Skeletal muscle satellite cell (primary cell): ENCODE measurements around the gene ARFGAP1.

Experiments
- H3K27me3 ChIP-seq: 2 replicates; pipeline ENCODE4 v1.7.0; 2013; ENCODE audit warnings: low read length; ENCODE audit not compliant: control insufficient read depth, insufficient read depth
- H3K36me3 ChIP-seq: 2 replicates; pipeline ENCODE4 v1.7.0; 2013; ENCODE audit warnings: mild to moderate bottlenecking, control low read depth, low read length; ENCODE audit not compliant: insufficient read depth
- H3K4me1 ChIP-seq: 2 replicates; pipeline ENCODE4 v1.7.0; 2013; ENCODE audit warnings: low read length; ENCODE audit not compliant: control insufficient read depth, insufficient read depth
- H3K4me2 ChIP-seq: 2 replicates; pipeline ENCODE4 v1.7.0; 2013; ENCODE audit warnings: mild to moderate bottlenecking, low read length
- H3K4me3 ChIP-seq: 2 replicates; pipeline ENCODE4 v1.7.0; 2013; ENCODE audit warnings: low read length
- H3K9ac ChIP-seq: 2 replicates; pipeline ENCODE4 v1.7.0; 2013; ENCODE audit warnings: mild to moderate bottlenecking, low read depth, low read length, moderate library complexity
- H3K9me3 ChIP-seq: replicated peaks from 2 replicates; pipeline ENCODE4 v1.7.0; 2013; ENCODE audit warnings: mild to moderate bottlenecking, control low read depth, low read length

The ARFGAP1 gene

DNA sequence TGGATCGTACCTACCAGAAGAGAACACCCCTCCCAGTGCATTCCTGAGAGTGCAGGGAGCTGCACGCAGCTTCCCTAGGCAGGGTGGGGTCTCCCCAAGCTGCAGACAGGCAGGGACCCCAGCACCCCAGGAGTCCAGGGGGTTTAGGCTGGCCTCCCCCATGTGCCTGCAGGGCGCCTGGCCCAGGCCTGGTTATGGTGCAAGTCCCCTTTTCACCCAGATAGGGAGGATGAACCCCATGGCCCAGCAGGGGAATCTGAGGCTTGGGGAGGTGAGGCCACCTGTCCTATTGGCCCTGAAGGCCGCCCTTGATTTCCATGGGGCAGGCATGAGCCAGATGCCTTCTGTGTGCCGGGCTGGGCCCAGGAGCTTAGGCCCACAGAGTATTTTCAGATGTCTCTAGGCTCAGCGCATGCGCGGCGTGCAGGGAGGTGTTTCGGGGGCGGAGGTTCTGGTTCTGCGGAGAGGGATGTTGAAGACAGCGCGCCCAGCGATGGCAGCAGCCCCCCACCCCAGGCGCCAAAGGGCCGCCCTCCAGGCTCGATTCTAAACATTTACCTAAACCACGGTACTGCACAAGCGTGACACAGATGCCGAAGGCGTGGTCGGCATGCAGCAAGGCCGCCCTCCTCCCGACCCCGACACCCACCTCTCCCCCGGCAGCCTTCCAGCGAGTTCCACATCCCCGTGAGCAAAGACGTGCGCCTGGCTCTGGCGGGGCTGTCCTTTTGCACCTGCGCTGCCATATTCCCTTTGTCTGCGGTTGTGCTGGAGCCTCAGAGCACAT lies 49.7 kb downstream of the ARFGAP1 start:
- H3K9ac ChIP-seq: no peak overlapping the region
- no peaks in the 10 kb centered on the region for H3K4me1 ChIP-seq
- no peak overlapping the region for H3K4me2 ChIP-seq
- peaks cover 25% of the 10 kb centered on the region for H3K27me3 ChIP-seq
- H3K9me3 ChIP-seq: no peaks in the 10 kb centered on the region
- no peaks in the 10 kb centered on the region for H3K36me3 ChIP-seq
- no peak overlapping the region for H3K4me3 ChIP-seq

DNA sequence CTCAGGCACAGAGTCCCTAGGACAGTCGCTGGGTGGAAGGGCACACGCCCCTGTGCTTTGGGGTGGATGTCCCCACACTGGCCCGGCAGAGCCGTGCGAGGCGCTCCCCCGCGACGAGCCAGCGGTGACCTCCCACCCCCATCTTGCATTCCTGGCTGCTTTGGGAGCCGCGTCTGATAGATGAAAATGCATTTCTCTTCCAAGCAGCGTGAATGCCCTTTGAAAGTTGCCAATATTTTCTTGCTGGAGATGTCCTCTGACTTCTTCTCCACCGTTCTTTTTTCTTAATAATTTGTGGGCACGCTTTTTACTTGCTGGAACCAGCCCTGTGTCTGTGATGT lies 50.3 kb downstream of the ARFGAP1 start:
- Histone ChIP-seq H3K9me3 (no peaks in the 10 kb centered on the region), H3K4me2 (no peak overlapping the region), H3K27me3 (peaks cover 23% of the 10 kb centered on the region), H3K9ac (no peak overlapping the region), H3K4me3 (no peak overlapping the region), H3K4me1 (no peaks in the 10 kb centered on the region), H3K36me3 (no peaks in the 10 kb centered on the region)

DNA sequence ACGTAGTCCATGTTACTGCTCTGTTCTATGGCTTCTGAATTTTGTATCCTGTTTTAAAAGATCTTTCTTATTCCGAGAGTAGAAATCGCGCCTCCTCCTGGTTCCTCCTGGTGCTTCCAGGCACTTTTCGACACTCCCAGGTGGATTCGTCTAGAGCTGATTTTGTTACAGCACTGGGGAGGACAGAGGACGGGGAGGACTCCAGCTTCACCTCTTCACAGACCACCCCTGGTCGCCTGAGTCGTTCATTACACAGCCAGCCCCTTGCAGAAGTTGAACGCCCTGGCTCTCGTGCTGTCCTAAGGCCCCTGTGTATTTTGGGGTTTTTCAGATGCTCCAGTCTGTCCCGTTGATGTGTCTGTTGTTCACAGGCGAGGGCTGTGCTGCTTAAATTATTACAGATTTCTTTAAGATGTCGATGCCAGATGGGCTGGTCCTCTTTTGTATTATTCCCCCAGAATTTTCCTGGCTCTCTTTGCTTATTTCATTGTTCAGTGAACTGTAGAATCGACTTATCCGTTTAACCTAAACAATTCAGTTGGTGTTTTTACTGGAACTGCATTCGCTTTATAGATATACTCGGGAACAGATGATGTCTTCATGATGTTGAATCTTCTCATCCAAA lies 50.9 kb downstream of the ARFGAP1 start:
- no peaks in the 10 kb centered on the region for H3K9me3 ChIP-seq
- no peak overlapping the region for H3K4me2 ChIP-seq
- H3K36me3 ChIP-seq: no peaks in the 10 kb centered on the region
- no peak overlapping the region for H3K4me3 ChIP-seq
- no peak overlapping the region for H3K9ac ChIP-seq
- H3K27me3 ChIP-seq: peaks cover 23% of the 10 kb centered on the region
- no peaks in the 10 kb centered on the region for H3K4me1 ChIP-seq

DNA sequence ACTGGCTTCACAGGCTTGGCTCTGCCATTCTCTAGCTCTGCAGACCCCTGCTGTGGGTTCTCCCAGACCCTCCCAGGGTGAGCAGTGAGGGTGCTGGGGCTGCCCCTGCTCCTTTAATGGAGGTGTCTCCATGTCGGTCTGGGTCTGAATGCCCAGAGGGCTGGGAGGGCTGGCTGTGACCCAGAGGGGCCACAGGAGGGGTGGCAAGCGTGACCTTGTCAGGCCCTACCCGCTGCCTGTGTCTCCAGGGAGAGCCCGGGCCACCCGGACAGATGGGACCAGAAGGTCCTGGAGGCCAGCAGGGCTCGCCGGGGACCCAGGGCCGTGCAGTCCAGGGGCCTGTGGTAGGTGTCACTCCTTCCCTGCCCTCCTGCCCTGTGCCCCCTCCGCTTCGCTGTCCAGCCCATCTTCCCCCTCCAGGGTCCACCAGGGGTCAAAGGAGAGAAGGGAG lies 52.4 kb downstream of the ARFGAP1 start:
- Histone ChIP-seq H3K27me3 (peaks cover 24% of the 10 kb centered on the region), H3K4me3 (no peak overlapping the region)

DNA sequence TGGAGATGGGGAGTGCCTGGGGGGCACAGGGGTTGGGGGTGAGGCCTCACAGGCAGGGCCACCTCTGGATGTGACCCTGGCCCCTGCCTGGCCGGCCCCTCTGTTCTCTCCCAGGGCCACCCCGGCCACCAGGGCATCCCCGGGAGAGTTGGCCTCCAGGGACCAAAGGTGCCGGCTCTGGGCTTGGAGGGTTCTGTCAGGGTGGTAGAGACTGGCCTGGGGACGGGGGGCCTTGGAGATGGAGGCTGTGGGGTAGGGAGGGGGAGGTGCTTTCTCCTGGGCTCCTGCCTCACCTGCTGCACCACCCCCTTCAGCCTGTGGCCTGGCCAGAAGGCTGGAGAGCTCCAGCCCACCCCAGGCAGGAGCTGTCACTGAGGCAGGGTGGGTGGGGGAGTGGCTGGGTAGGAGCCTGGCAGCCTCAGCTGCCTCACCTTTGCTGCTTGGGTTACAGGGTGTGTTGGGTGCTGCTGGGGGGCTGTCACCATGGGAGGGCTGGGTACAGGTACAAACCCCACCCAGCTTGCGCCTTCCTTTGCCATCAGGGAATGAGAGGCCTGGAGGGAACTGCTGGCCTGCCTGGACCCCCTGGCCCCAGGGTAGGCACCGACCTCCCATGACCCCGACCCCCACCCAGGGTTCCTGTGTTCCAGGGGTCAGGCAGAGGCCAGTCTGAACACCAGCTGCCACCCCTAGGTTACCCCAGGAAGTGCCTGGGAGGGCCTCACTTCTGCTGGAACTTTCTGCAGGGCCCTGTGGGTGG lies 53.1 kb downstream of the ARFGAP1 start:
- H3K27me3 ChIP-seq: peaks cover 27% of the 10 kb centered on the region
- no peaks in the 10 kb centered on the region for H3K9me3 ChIP-seq
- H3K36me3 ChIP-seq: no peaks in the 10 kb centered on the region
- no peak overlapping the region for H3K4me3 ChIP-seq
- H3K4me2 ChIP-seq: no peak overlapping the region
- H3K9ac ChIP-seq: no peak overlapping the region
- no peaks in the 10 kb centered on the region for H3K4me1 ChIP-seq

More for the DNA sequence above, 52.4 kb downstream of the ARFGAP1 start:
- no peaks in the 10 kb centered on the region for H3K4me1 ChIP-seq
- no peaks in the 10 kb centered on the region for H3K9me3 ChIP-seq
- no peak overlapping the region for H3K9ac ChIP-seq
- H3K36me3 ChIP-seq: no peaks in the 10 kb centered on the region
- no peak overlapping the region for H3K4me2 ChIP-seq

DNA sequence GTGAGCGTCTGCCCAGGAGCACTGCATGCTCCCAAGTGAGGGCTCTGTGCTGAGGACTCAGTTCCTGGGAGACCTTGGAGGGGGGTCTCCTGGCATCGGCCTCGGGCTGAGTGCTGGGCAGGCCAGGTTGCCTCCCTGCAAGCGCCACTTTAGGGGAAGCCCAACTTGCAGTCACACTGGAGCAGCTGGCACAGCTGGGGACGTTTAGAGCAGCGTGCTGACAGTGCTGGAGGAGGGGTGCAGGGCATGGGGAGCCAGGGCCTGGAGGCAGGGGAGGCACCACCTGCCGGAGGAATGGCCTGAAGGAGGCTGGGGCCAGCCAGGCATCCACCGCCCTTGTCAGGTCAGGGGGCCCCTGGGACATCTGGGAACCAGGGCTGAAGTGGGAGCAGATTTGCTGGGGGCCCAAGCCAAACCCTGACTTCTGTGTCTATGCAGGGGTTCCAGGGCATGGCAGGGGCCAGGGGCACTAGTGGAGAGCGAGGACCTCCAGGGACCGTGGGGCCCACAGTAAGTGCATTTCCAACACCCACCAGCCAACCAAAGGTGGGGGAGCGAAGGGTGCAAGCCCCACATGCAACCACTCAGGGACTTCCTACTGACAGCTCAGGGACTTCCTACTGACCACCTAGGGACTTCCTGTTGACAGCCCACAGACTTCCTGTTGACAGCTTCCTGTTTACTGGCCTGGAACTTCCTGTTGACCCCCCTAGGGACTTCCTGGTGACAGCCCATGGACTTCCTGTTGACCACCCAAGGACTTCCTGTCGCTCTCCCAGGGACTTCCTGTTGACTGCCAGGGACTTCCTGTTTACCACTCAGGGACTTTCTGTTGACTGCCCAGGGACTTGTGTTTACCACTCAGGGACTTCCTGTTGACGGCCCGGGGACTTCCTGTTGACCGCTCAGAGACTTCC lies 54.0 kb downstream of the ARFGAP1 start:
- no peaks in the 10 kb centered on the region for H3K4me1 ChIP-seq
- no peak overlapping the region for H3K9ac ChIP-seq
- no peaks in the 10 kb centered on the region for H3K9me3 ChIP-seq
- H3K4me2 ChIP-seq: no peak overlapping the region
- H3K36me3 ChIP-seq: no peaks in the 10 kb centered on the region
- no peak overlapping the region for H3K4me3 ChIP-seq
- peaks cover 27% of the 10 kb centered on the region for H3K27me3 ChIP-seq

DNA sequence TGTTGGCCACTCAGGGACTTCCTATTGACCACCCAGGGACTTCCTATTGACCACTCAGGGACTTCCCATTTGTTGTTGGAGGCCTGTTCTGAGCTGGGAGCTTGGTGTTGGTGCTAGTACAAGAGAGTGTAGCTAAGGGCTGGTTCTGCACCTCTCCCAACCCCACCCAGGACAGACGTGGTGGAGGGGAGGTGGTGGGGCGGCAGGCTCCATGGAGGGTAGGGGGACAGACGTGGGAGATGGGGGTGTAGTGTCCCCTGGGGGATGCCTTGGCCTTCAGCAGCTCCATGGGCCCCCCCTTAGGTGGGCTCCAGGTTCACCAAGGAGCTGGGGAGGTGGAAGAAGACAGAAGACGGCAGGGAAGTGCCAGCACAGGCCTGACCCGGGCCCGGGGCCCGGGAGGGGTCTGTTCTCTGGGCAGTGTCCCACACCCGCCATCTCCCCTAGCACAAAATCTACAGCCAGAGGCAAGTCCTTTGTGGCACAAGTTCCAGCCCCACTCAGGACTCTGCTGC lies 54.7 kb downstream of the ARFGAP1 start:
- H3K4me2 ChIP-seq: no peak overlapping the region
- H3K4me3 ChIP-seq: no peak overlapping the region
- H3K27me3 ChIP-seq: peaks cover 29% of the 10 kb centered on the region
- peaks cover 6% of the 10 kb centered on the region for H3K9me3 ChIP-seq
- H3K9ac ChIP-seq: no peak overlapping the region
- no peaks in the 10 kb centered on the region for H3K4me1 ChIP-seq
- H3K36me3 ChIP-seq: no peaks in the 10 kb centered on the region

DNA sequence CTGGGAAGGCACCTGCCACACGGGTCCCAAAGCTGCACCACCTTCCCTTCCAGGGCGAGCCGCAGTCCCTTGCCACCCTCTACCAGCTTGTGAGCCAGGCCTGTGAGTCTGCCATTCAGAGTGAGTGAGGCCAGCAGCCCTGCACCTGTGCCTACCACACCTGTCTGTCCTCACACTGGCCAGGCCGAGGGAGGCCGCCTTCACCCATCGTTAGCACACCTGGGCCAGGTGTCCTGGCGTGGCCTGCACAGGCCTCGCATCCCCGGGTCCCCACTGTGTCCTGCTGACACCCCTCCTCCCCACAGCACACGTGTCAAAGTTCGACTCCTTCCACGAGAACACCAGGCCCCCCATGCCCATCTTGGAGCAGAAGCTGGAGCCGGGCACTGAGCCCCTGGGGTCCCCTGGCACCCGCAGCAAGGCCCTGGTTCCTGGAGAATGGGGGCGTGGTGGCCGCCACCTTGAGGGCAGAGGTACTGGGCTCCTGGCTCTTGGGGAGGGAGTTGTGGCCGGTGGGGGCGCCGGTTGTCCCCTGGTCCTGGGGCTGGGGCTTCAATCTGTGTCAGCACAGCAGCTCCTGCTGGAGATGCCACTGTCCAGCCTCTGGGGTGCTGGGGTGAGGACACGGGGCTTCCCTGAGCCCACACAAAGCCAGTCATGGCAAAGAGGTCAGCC lies 55.5 kb downstream of the ARFGAP1 start:
- Histone ChIP-seq H3K4me1 (no peaks in the 10 kb centered on the region), H3K9me3 (peaks cover 7% of the 10 kb centered on the region), H3K9ac (no peak overlapping the region), H3K4me3 (no peak overlapping the region), H3K4me2 (no peak overlapping the region), H3K36me3 (no peaks in the 10 kb centered on the region), H3K27me3 (peaks cover 20% of the 10 kb centered on the region)

DNA sequence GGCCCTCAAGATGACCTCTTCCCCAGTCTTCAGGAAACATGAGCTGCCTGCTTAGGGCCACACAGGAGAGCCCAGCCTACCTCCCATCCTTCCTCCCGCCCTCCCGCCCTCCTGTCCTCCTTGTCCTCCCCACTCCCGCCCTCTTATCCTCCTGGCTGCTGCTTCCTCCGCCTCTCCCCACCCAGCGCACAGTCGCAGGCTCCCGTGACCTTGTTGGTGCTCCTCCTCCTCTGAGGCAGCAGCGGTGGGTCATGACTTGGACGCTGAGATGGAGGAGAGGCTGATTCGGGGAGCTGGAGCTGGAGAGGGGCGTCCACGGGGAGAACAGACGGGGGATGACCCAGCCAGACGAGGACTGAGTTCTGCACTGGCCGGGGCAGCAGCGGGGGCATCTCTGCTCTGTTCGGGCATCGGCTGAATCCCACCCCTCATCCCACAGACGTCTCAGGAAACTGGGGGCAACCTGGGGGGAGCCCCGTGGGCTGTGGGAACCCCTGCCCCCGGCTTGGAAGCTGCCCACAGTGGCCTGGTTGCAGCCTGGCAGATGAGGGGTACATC lies 56.2 kb downstream of the ARFGAP1 start:
- no peak overlapping the region for H3K4me2 ChIP-seq
- no peaks in the 10 kb centered on the region for H3K36me3 ChIP-seq
- peaks cover 7% of the 10 kb centered on the region for H3K9me3 ChIP-seq

DNA sequence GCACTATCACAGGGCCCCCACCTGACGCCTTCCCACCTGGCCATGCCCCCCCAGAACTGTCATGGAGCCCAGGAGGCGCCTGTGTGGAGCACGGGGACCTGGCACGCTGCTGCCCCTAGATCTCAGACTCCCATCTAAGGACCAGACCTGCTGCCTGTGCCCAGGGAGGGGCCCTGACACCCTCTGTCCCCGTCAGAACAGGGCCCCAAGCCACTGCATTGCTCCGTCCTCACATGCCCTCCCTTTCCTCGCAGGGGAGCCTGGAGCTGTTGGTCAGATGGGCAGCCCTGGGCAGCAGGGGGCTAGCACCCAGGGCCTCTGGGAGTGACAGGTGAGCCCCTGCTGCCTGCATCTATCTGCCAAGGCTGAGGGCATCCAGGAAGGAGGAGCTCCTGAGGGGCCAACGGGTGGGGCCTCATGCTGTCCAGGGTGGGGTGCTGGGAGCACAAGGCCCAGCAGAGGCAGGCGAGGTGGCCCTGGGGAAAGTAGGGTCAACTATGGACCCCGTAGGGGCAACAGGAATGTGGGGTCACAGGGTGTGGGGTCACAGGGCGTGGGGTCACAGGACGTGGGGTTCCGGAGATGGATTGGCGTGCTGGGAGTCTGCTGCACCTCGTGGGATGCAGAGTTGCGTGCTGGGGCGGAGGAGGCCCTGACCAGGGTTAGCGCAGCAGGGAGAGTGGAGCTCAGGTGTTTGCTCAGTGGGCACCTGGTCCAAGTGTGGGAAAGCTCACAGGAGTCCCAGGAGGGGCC lies 56.9 kb downstream of the ARFGAP1 start:
- H3K4me3 ChIP-seq: no peak overlapping the region
- peaks cover 7% of the 10 kb centered on the region for H3K9me3 ChIP-seq
- no peaks in the 10 kb centered on the region for H3K4me1 ChIP-seq
- peaks cover 11% of the 10 kb centered on the region for H3K27me3 ChIP-seq
- no peak overlapping the region for H3K4me2 ChIP-seq
- no peak overlapping the region for H3K9ac ChIP-seq
- no peaks in the 10 kb centered on the region for H3K36me3 ChIP-seq

More for the DNA sequence above, 56.2 kb downstream of the ARFGAP1 start:
- Histone ChIP-seq H3K4me1 (no peaks in the 10 kb centered on the region), H3K4me3 (no peak overlapping the region), H3K27me3 (peaks cover 15% of the 10 kb centered on the region), H3K9ac (no peak overlapping the region)
